Stimulated activated CD8-positive, alpha-beta memory T cell treated with anti-CD3 and anti-CD28 coated beads, Interleukin-4, amount 100 ng/mL, for 1 hour (primary cell): ENCODE measurements around the gene ZNF778.
"Not testable (repeated sequence)": the region's sequence is repeated elsewhere in the genome, so short reads cannot be mapped to it uniquely, and the experiment has no call there.

ENCODE experiments used
- DNase-seq, 2 donors: peaks; one replicate each; pipeline ENCODE4 v3.0.0-alpha.2; 2020; ENCODE audit warnings: low read depth in 2 of 2, low spot score in 1 of 2

Gene ZNF778

DNA sequence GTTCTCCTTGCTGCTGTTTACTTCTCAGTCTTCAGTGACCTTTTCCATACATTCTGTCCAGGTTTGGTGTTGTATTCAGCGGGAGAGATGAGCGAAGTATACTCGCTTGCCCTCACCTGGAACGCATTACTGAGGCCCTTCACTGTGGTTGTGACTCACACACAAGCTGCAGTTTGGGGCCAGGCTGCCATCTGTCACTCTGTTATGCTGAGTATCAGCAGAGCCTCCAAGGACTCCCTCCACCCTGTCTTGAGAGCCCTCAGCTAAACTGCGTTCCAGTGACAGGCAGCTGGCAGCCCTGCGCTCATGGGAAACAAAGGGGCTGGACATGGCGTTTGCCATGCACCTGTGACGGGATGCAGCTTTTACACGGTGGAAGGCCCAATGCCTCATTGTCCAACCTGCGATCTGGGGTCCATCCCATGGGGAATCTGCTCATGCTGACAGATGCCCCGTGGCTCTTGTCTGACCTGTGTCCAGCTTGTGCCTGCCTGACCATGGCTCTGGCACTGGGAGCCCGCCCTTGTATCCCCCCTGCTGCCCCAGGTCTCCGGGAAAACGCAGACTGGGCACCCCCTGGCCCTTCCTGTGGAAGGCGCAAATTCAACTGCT is 6.5 kb upstream of the ZNF778 start:
- no peak for DNase-seq

DNA sequence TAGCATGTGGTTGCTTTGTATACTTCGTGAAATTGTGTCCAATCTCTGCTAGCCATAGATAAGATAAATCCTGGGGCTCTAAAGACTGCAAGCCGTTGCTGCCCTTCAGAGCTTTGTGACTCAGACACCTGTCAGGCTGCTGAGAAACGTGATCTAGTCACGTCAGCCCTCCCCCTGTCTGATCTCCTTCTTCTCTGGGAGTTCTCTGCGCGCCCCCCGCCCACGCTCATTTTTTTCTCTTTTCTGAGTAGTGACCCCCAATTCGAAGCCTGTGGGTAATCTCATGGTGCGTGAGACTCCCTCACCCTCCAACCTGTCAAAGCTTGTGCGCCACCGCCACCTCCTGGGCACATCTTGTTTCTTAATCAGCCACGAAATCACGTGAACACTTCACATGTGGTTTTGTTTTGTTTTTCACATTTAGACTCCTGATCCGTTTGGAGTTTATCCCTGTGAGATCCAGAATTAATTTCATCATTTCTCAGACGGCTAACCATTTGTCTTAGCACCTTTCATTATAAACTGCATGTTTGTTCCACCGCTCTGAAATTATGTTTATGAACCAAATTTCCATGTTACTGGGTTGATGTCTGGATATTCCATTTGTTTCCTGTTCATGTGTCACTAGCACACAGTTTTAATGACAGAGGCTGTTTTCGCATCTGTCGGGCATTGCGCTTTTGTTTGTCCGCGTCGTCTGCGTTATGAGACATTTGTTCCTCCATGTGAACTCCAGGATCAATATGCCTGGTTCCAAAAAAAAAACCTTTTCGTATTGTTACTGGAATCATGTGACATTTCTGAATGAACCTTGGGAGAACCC is 977 bp upstream of the ZNF778 start:
- DNase-seq = peak; percentile 63 to 70

DNA sequence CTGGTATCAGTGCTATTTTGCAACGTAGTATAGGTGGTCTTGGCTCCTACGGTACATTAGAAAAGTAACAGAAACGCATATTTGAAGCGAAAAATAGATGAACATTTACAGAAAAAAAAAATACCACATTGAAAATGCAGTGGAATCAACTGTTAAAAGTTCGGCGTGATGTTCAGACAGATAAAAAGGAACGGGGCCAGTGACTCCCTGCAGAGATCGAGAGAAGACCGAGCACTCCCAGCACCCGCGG is 440 bp upstream of the ZNF778 start:
- DNase-seq = no peak

DNA sequence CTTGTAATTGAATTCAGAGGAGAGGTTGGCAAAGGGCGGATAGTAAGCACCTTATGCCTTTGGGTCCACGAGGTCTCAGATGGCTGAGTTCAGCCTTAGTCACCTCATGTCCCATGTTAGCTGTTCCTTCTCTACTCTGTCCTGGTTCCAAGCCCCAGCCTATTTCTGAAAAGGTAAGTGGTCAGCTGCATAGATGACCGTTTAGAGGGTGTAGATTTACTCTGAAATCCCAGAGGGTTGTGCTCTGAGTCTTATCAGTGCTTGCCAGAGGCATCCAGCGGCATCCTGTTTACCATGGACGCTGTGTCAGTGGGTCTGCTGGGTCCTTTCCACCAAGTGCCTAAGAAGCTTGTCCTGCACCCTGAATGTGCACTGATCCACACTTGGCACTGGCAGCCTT is 1.9 kb downstream of the ZNF778 start:
- no peak for DNase-seq

DNA sequence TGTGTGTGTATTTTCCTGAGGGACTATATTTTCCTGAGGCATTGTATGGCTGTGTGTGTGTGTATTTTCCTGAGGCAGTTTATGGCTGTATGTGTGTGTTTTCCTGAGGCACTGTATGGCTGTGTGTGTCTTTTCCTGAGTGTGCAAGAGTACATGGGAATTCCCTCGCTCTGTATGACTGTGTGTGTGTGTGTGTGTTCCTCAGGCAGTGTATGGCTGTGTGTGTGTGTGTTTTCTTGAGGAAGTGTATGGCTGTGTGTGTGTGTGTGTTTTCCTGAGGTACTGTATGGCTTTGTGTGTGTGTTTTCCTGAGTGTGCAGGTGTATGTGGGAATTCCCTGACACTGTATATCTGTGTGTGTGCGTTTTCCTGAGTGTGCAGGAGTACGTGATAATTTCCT is 4.1 kb downstream of the ZNF778 start:
- no peak for DNase-seq

DNA sequence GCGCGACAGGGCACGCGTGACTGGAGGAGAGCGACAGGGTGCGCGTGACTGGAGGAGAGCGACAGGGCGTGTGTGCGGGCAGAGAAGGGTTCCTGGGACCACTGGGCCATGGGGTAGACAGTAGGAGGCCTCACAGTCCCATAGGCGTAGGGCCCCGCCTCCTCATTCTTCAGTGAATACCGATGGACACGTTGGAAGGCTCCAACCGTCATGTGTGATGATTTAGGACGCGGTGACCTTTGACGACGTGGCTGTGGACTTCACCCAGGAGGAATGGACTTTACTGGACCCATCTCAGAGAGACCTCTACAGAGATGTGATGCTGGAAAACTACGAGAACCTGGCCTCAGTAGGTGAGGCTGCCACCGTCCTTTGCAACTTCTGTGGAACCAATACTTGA is 5.4 kb downstream of the ZNF778 start:
- DNase-seq = no peak

DNA sequence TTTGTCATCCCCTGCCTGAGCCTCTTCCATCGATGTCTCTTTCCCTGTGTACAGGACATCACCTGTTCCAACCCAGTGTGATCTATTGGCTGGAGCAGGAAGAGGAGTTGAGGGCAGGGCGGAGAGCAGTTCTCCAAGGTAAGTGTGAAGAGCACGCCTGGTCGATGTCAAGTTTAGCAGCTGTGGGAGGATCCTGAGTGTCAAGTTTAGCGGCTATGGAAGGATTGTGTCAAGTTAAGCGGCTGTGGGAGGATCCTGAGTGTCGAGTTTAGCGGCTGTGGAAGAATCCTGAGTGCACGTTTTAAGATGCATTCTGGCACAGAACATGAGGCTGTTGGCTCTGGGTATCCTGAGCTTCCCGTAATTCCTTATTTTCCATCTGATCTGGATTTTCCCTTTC is 7.2 kb downstream of the ZNF778 start:
- DNase-seq = no peak

DNA sequence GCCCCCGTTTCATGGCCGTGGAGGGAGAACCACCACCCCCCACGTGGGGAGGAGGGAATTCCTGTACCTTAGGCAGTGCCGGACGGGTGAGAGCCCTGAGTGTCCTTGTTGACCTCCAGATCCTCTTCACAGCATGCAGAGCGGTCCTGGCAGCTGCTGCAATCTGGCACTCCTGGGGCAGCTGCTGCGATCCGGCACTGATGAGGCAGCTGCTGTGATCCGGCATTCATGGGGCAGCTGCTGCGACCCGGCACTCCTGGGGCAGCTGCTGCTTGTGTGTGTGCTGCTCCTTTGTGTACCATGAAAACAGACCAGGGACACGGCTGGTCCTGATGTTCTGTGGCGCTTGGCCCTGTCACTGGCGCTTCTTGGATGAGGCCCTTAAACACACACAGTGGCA is 12.8 kb downstream of the ZNF778 start:
- no peak for DNase-seq

DNA sequence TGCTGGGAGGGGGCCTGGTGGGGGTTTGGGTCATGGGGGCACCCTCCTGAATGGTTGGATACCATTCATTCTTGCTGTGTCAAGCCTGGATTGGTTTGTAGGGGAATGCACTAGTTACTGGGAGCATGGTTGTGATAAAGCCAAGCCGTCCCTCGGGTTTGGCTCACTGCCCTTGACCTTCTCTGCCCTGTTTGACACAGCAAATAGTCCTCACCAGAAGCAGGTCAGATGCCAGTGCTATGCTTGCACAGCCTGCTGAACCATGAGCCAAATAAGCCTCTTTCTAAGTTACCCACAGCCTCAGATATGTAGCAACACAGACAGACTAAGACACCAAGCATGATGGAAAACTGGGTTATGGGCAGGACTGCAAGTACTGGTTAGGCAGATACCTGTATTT is 14.6 kb downstream of the ZNF778 start:
- no peak for DNase-seq

DNA sequence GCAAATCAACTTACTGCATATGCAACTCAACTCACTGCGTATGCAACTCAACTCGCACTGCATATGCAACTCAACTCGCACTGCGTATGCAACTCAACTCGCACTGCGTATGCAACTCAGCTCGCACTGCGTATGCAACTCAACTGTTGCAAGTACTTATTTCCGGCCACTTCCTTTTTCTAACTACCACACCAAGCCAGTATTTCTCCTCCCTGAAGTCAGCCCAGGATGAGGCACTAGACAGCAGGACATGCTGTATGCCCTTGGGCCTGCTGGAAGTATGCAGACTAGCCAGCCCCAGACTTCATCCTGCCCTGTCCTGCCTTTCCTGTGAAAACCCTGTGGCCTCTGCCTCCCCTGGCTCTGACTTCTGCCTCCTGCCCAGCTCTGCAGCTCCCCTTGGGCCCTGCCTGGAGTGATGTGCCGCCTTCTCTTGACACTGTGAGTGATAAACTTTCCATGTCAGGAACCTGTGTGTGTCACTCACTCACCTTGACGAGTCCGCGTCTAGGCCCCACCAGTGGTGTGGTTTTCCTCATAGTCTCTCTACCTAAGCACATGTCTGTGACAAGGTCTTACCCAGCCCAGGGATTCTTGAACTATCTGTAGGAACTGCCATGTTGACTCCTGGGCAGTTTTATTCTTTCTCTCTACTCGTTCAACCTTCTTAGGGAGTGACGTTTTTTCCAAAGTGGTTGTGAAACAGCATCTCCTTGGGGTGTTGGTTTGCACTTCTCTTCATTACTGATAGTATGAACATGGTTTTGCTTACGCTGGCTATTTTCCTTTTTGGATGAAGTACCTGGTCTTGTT is 16.4 kb downstream of the ZNF778 start:
- DNase-seq = no peak

DNA sequence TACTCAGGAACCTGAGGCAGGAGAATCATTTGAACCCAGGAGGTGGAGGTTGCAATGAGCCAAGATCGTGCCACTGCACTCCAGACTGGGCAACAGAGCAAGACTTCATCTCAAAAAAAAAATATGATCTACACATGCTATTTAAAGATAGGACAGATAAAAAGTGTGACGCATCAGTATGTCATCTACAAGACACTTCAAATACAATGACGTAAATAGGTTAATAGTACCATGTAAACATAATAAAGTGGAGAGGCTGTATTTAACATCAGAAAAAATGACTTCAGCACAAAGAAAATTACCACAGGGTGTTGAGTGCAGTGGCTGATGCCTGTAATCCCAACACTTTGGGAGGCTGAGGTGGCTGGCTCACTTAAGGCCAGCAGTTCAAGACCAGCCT is 20.2 kb downstream of the ZNF778 start:
- no peak for DNase-seq

DNA sequence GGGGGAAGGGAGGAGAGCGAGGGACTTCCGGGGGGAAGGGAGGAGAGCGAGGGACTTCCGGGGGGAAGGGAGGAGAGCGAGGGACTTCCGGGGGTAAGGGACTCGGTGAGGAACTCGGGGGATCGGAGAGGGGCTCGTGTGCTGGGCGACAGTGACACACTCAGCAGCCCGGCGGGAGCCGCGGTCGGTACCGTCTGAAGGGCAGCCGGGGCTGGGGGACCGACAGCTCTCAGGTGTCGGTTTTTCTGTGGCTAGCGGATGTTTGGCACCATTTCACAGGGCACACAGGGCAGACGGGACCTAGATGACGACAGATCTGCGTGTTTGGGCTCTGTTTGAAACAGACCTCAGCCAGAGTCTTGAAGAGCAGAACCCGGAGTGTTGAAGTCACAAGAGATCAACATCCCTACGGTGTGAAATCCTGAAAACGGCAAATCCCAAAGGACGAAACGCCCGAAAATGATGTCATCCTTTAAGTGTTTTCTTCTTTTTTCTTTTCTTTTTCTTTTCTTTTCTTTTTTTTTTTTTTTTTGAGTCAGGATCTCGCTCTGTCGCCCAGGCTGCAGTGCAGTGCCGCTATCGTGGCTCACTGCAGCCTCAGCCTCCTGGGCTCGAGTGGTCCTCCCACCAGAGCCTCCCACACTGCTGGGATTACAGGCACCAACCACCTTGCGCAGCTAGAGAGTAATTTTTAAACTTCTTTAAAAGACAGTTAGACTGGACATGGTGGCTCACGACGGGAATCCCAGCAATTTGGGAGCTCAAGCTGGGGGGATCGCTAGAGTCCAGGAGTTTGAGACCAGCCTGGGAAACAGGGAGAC is 23.9 kb downstream of the ZNF778 start:
- DNase-seq = peak; percentile 52 to 55

DNA sequence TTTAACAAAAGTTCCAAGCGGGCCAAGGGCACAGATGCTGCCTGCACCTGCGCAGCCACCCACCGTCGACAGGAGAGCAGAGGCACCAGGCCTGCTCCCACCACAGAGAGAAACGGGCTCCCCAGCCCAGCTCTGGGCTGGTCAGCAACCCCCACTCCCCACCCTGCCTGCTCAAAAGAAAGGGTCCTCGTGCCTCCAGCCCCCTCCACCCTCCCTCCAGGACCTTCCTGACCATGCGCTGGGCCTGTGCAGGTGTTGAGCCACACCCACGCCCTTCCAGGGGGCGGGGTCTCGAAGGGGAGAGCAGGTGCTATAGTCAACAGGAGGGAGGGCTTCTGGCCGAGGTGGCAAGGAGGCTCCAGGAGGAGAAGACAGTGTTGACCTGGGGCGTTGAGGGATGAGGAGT is 25.3 kb downstream of the ZNF778 start:
- no peak for DNase-seq

DNA sequence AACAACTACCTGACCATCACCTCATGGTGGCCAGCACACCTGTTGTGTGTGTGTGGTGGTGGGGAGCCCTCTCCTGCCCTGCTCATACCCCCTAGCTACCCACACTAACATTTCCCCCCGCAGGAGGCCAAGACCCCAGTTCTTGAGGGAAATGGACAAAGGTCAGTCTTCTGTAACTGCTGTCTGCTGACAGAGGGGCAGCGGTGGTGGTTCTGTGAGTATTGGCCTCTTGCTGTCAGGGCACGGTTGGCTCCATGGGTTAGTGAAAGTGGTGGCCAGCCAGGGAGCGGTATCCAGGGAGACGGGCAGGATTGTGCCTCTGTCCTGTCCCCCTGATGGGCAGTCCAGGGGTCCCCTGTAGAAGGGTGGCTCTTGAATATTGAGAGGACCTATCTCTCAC is 26.2 kb downstream of the ZNF778 start:
- DNase-seq = no peak

DNA sequence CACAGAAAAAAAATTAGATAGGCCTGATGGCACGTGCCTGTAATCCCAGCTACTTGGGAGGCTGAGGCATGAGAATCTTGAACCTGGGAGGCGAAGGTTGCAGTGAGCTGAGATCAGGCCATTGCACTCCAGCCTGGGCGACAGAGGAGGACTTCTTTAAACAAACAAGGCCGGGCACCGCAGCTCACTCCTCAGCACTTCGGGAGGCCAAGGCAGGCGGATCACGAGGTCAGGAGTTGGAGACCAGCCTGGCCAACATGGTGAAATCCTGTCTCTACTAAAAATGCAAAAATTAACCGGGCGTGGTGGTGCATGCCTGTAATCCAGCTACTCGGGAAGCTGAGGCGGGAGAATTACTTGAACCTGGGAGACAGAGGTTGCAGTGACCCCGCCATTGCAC is 26.8 kb downstream of the ZNF778 start:
- DNase-seq = not testable (repeated sequence)

DNA sequence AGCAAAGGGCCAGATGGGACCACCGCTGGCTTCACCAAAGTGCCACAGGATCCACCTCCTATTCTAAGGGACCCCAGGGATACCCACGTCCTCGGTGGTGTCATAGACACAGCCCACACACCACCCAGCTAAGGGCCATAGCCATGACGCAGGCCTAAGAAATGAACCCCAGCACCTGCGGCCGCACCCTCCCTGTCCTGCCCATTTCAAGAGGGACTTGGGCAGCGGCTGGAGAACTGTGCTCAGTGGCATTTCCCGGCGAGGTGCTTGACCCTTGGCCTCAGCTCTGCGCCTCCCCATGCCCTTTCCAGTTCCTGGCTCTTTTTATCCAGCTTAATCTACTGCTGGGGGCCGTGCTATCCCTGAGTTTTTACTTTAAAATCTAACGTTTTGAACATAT is 27.3 kb downstream of the ZNF778 start:
- no peak for DNase-seq

DNA sequence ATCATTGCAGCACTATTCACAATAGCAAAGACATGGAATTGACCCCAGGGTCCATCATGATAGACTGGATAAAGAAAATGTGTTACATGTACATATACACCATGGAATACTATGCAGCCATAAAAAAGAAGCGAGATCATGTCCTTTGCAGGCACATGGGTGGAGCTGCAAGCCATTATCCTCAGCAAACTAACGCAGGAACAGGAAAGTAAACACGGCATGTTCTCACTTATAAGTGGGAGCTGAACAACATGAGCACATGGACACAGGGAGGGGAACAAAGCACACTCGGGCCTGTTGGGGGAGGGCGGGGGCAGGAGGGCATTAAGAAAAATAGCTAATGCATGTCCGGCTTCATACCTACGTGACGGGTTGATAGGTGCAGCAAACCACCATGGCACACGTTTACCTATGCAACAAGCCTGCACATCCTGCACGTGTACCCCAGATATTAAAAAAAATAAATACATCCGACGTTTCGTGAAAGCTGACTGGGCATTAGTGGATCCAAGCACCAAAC is 28.9 kb downstream of the ZNF778 start:
- DNase-seq = no peak

DNA sequence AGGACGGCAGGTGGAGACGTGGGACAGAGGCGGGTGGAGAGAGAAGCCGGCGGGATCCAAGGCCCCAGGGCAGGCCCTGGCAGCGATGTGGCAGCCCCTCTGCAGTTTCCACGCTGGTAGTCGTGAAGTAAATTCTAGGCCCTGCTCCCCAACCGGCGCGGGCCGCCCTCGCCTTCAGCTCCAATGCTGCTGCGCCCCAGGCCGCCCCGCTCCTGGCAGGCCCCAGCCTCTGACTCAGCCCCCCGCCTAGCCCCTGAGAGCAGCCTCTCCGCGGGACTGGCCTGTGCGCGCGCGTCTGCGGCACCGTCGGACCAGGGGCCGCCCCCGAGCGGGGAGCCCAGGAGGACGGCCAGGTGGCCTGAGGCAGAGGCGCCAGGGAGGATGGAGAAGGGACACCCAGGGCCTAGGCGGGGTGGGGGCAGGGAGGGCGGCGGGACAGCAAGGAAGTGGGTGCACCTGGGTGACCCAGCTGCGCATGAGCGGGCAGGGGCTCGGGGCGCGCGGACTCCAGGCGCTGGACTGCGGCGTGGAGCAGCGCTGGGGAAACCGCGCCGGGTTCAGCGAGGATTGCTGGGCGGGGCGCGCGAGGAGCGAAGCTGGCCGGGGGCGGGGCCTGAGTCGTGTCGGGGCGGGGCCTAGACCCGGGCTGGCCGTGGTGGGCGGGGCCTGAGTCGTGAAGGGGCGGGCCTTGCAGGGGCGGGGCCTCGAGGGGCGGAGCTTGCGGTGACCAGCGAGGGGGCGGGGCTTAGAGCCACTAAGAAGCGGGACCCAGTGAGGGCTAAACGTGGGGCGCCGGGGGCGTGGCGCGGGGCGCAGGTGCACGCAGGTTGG is 29.6 kb downstream of the ZNF778 start:
- DNase-seq = peak; percentile 97 to 99

DNA sequence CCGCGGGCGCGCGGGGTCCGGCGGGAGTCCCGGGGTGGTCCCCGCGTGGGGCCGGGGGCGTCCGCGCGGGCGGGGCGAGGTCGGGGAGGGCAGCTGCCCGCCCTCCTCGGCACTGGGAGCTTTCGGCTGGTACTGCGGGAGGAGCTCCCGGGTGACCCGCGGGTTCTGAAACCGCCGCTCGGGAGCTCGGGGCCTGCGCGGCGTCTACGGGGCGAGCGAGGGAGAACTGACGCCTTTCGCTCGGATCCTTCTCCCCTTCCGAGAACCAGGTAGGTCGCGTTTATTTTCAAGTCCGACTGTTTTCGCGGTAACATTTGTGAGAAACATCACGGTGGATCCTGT is 30.2 kb downstream of the ZNF778 start:
- not testable (repeated sequence) for DNase-seq

DNA sequence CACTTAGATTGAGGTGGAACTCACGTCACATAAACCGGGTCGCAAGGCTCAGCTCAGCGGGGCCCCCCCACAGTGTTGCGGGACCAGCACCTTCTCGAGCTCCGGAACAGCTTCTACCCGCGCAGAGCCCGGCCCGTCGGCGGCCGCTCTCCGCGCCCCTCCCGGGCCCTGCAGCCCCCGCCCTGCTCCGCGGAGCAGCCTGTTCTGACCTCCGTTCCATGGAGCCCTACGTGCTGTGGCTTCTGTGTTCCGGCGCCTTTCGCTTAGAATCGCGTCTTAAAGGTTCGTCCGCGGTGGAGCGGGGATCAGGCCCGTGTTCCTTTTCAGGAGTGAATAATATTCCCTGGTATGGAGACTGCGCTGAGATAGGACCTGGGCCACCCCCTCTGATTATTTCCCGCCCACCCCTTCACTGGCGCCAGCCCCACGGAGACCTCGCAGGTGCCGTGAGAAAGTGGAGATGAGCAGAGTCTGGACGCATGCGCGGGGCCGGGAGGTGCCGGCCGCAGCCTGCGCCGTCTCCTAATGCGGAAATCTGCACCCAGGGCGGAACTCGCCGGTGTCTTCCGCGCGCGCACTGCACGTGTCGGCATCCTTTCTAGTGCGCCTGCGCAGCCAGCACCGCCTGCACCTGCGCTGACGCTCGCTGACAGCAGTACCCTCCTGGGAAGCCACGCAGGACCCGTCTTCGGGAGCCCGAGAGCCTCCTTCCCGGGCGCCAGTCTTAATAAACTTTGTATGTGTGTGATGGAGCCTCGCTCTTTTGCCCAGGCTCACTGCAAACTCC is 30.9 kb downstream of the ZNF778 start:
- DNase-seq = no peak
